Measurements from ENCODE around the gene KCTD6.

DNA sequence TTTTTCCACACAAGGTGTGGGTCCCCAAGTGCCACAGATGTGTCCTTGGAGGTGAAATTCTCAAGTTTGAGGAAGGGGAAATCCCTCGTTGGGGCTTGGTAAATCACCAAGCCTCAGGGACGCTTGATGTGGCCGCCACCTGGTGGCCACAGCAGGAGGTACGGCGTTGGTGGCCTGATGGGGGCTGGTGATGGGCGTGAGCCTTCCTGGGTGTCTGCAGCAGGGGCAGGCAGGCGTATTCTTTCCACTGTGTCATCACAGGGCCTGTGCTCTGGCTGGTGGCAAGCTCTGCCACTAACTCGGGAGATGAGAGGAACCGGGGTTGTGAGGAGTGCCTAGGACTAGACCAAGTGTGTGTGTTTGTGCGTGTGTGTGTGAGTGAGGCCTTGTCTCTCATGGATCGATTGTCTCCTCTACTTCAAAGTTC lies 40.9 kb downstream of the KCTD6 start:
- TF ChIP-seq POLR2A (IDR thresholded peaks at IDR 0.05; ENCODE audit: low read depth, low read length) (no peak), TAF1 (IDR thresholded peaks at IDR 0.05; ENCODE audit: borderline replicate concordance, low read depth, low read length) (no peak), POLR2AphosphoS5 (IDR thresholded peaks at IDR 0.05; ENCODE audit: low read depth, low read length) (no peak)

All from GM12892 (cell line).